Measurements from ENCODE around the gene PTPRS.
A peak's percentile ranks its signal among the peaks of the same experiment; 100 is the strongest.
"Not testable (repeated sequence)": the region's sequence is repeated elsewhere in the genome, so short reads cannot be mapped to it uniquely, and the experiment has no call there.

PTPRS gene

GRCh38 chr19:5340637-5341447 lies at the start of gene PTPRS:
Gene PTPRS (minus strand): TSS chr19:5340812. CDS start chr19:5286140, 54,672 bp downstream.
- peak; percentile 78 for DNase-seq (ENCODE audit: low spot score)

- DNase-seq (ENCODE audit: low spot score): no peak
These were observed 48.7 kb upstream of the PTPRS start for GRCh38 chr19:5389353-5389752.

- no peak for DNase-seq (ENCODE audit: low spot score)
These were observed 46.9 kb upstream of the PTPRS start for GRCh38 chr19:5387472-5387871.

- DNase-seq (ENCODE audit: low spot score): no peak
These were observed 46.2 kb upstream of the PTPRS start for GRCh38 chr19:5386841-5387240.

- DNase-seq (ENCODE audit: low spot score): not testable (repeated sequence)
These were observed 40.6 kb upstream of the PTPRS start for GRCh38 chr19:5381197-5381596.

- DNase-seq (ENCODE audit: low spot score): no peak
These were observed 39.8 kb upstream of the PTPRS start for GRCh38 chr19:5380215-5380919.

GRCh38 chr19:5376928-5377327 lies 36.3 kb upstream of the PTPRS start:
- no peak for DNase-seq (ENCODE audit: low spot score)

GRCh38 chr19:5372572-5373200 lies 32.1 kb upstream of the PTPRS start:
- no peak for DNase-seq (ENCODE audit: low spot score)

GRCh38 chr19:5369962-5370367 lies 29.4 kb upstream of the PTPRS start:
- DNase-seq (ENCODE audit: low spot score): peak; percentile 32

GRCh38 chr19:5369304-5369703 lies 28.7 kb upstream of the PTPRS start:
- no peak for DNase-seq (ENCODE audit: low spot score)

- DNase-seq (ENCODE audit: low spot score): no peak
These were observed 27.0 kb upstream of the PTPRS start for GRCh38 chr19:5367530-5368133.

- no peak for DNase-seq (ENCODE audit: low spot score)
These were observed 25.3 kb upstream of the PTPRS start for GRCh38 chr19:5365905-5366304.

- DNase-seq (ENCODE audit: low spot score): no peak
These were observed 24.1 kb upstream of the PTPRS start for GRCh38 chr19:5364674-5365073.

- not testable (repeated sequence) for DNase-seq (ENCODE audit: low spot score)
These were observed 21.2 kb upstream of the PTPRS start for GRCh38 chr19:5361839-5362238.

- DNase-seq (ENCODE audit: low spot score): no peak
These were observed 20.8 kb upstream of the PTPRS start for GRCh38 chr19:5361407-5361806.

GRCh38 chr19:5360003-5360780 lies 19.6 kb upstream of the PTPRS start:
- no peak for DNase-seq (ENCODE audit: low spot score)

- no peak for DNase-seq (ENCODE audit: low spot score)
These were observed 17.7 kb upstream of the PTPRS start for GRCh38 chr19:5358173-5358800.

- no peak for DNase-seq (ENCODE audit: low spot score)
These were observed 17.0 kb upstream of the PTPRS start for GRCh38 chr19:5357584-5357983.

GRCh38 chr19:5356918-5357317 lies 16.3 kb upstream of the PTPRS start:
- no peak for DNase-seq (ENCODE audit: low spot score)

- no peak for DNase-seq (ENCODE audit: low spot score)
These were observed 15.8 kb upstream of the PTPRS start for GRCh38 chr19:5356428-5356827.

- DNase-seq (ENCODE audit: low spot score): no peak
These were observed 15.1 kb upstream of the PTPRS start for GRCh38 chr19:5355693-5356092.
